Left ventricle myocardium superior (tissue), 1 donor: ENCODE measurements around the gene SMTNL2. TPM values are rescaled to one million over a fixed set of nuclear protein-coding genes. Genes with fewer than 3 reads are reported as not detected.
A peak's percentile ranks its signal among the peaks of the same experiment; 100 is the strongest.

Experiments used
- ATAC-seq: fragments of 200-7000 bp; cut with Tn5 transposase; one replicate; pipeline ENCODE4 v1.9.1; 2020; ENCODE audit warnings: mild to moderate bottlenecking, moderate library complexity
- DNase-seq: peaks from one replicate; pipeline ENCODE4 v3.0.0-alpha.2; 2020
- intact Hi-C: fragments of 100-400 bp; cut with micrococcal nuclease; formaldehyde crosslinking; loops from one replicate; pipeline ENCODE4 v1.11.0; 2022
- total RNA-seq: library from RNA; stranded (reverse); fragmentation: NEBNext Ultra II Directional; extraction: Animal tissue kit (Norgen Biotek cat#: 25700); gene quantifications from one replicate; pipeline ENCODE4 v1.2.1, GENCODE V29; 2021
- donor health status: DM: no; HTN: yes; CAD: no; lungs with severe emphysema.

The SMTNL2 gene
- total RNA-seq, 1 donor from 2014 or later = 47.4 TPM

- intact Hi-C loops = no loop called here
- no peak for DNase-seq
- ATAC-seq = no peak
Observed at GRCh38 chr17:4557626-4558346, 26.5 kb upstream of the SMTNL2 start.

GRCh38 chr17:4558347-4558971, 25.9 kb upstream of the SMTNL2 start:
- DNase-seq (peak; percentile 30), ATAC-seq (no peak)
- intact Hi-C loops = no loop called here

DNA sequence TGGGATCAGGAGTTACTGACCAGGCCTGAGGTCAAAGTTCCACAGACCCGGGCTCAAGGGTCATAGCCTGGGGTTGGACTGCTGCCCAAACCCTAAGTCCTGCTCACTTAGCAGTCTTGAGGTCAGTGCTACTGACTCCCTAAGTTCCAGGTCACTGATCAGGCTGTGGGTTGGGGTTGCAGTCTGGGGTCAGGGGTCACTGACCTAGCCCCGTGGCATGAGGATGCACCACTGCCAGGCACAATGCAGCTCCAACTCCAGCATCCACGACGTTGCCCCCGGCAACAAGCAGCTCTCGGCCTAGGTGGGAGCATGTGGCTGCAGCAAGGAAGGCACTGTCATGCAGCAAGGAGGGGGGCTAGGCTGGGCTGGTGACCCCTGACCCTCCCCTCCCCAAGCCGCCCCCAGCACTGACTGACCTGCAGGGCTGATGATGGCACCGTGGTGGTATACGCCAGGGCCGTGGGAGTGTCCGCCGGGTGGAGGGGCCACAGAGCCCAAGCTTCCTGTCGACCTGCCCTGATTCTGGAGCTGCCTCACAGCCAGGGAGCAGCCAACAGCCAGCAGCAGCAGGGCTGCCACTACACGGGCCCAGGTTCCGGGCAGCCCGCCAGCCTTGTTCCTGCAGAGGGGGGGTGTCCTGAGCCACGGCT, 25.1 kb upstream of the SMTNL2 start:
- intact Hi-C loops = no loop called here
- ATAC-seq (no peak), DNase-seq (peak; percentile 30)

- DNase-seq = no peak
- intact Hi-C loops = no loop called here
- no peak for ATAC-seq
Observed at GRCh38 chr17:4559966-4560365, 24.4 kb upstream of the SMTNL2 start.

GRCh38 chr17:4560421-4560820, 23.9 kb upstream of the SMTNL2 start, which contains the start of gene GGT6:
Gene GGT6 (minus strand): TSS chr17:4560577. CDS start chr17:4560521, 56 bp downstream.
- DNase-seq (peak; percentile 46), ATAC-seq (peak; percentile 3)
- intact Hi-C loops = no loop called here

DNA sequence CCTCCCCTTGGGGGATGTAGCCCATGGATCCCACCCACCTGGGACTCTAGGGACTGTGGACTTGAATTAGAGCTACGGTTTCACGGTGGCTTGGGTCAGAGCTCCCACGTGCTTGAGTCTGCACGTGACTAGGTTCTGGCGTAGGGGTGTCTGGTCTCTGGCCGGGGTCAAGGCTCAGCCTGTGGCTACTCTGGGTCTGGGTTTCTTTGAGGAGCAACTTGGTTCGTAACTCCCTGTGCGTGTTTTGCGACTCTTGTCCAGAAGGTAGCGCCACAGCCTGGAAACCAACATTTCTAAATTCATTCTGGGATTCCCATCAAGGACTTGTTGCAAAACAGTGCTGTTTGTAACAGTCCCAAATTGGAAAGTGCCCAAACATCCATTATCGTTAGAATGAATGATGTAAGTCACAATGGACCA, 23.5 kb upstream of the SMTNL2 start:
- DNase-seq = no peak
- intact Hi-C loops = no loop called here
- no peak for ATAC-seq

GRCh38 chr17:4562015-4562969, 22.0 kb upstream of the SMTNL2 start:
- no peak for DNase-seq
- ATAC-seq = no peak
- intact Hi-C loops = no loop called here

DNA sequence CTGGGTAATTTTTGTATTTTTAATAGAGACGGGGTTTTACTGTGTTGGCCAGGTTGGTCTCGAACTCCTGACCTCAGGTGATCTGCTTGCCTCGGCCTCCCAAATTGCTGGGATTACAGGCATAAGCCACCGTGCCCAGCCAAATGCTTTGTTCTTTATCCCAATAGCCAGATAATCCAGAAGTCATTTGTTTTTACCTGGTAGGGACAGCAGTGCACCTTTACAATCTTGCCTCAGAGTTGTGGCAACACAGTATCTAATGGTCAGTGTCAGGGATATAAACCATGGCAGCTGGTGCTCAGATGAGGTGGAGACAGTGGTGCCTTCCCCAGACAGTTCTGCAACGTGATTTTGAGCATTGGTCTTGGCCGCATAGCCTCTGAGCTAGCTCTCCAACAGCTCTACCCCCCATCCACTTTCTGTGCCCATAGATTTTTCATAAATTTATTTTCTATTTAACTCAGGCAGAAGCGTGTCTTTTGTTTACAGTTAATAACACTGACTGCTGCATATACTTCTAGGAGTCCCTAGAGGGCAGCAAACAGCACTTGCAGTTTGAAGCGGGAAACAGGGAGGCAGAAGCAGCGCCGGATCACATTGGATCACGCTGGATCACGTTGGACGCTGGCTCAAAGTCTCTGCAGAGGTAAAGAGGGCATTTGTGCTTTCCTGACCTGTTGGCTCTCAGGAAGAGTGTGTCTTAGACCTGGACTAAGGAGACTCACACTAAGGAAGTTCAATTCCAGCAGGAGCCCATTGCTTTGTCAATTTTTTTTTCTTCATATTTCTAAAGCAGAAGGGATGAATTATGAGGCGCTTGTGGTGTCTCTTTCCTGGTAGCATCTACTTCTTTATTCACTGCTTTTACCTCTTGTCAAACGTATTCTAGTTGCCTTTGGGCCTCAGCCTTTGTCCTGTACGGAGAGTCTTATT, 18.9 kb upstream of the SMTNL2 start:
- ATAC-seq (peak; percentile 87), DNase-seq (peak; percentile 72)
- intact Hi-C loops = loop anchor here (2.0 kb wide), 1 partner anchor 61 kb away; no protein-coding TSS in a partner anchor

- DNase-seq = no peak
- intact Hi-C loops = loop anchor here (2.0 kb wide), 1 partner anchor 60 kb away; no protein-coding TSS in a partner anchor
- ATAC-seq = peak; percentile 91
Observed at GRCh38 chr17:4566785-4567184, 17.5 kb upstream of the SMTNL2 start.

- no peak for ATAC-seq
- no peak for DNase-seq
- intact Hi-C loops = no loop called here
Observed at GRCh38 chr17:4569591-4569990, 14.7 kb upstream of the SMTNL2 start.

GRCh38 chr17:4572131-4572530, 12.2 kb upstream of the SMTNL2 start:
- intact Hi-C loops = no loop called here
- DNase-seq (no peak), ATAC-seq (no peak)

- intact Hi-C loops = no loop called here
- ATAC-seq (no peak), DNase-seq (no peak)
Observed at GRCh38 chr17:4573115-4573514, 11.2 kb upstream of the SMTNL2 start.

GRCh38 chr17:4573669-4574068, 10.7 kb upstream of the SMTNL2 start:
- peak; percentile 78 for DNase-seq
- intact Hi-C loops = no loop called here

GRCh38 chr17:4574448-4575045, 9.8 kb upstream of the SMTNL2 start:
- no peak for ATAC-seq
- no peak for DNase-seq
- intact Hi-C loops = no loop called here

More at GRCh38 chr17:4573669-4574068, 10.7 kb upstream of the SMTNL2 start:
- peak; percentile 95 for ATAC-seq

DNA sequence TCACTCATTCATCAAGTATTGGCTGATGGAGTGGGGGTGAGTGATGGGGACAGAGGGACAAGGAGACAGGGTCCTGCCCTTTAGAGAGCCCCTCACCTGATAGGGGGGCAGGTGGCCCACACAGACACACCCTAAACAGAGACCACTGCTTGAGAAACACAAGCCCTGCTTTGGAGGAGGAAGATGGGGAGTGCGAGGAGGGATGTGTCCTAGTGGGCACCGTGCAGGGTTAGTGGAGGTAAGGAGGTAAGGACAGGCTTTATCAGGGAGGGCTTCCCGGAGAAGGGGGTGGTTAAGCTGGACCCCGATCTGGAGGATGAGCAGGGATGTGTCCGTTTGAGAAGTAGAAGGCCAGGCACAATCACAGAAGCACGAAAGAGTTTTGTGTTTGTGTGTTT, 8.2 kb upstream of the SMTNL2 start:
- intact Hi-C loops = no loop called here
- DNase-seq (no peak), ATAC-seq (no peak)

DNA sequence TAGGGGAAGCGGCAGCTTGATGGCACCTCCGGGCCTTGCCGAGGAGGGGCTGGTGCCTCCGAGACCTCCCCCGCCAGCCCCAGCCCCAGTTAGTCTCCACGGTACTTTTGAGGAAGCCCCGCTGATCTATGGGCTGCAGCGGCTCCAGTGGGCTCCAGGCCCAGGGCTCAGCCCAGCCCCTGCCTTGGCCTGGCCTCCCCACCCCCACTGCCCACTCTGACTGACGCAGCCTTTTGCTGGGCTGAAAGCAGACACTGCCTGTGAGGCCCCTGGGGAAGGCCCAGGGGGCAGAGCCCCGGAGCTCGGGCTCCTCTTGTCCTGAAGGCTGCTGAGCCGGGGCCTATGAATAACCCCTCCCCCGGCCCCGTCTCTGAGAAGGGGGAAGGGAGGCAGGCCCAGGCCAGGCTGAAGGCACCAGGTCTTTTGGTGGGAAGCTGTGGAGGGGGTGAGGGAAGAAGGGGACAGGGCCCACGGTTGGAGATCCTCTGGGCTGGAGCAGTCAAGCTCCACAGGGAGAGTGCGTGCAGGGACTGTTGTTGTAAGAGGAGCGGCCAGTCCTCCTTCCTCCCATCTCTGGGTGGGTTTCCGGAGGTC, 7.5 kb upstream of the SMTNL2 start:
- intact Hi-C loops = no loop called here
- ATAC-seq (no peak), DNase-seq (no peak)

- peak; percentile 33 for ATAC-seq
- intact Hi-C loops = no loop called here
- DNase-seq = no peak
Observed at GRCh38 chr17:4577386-4577993, 6.8 kb upstream of the SMTNL2 start.
